GM12864 (cell line): ENCODE measurements around the gene GULP1.

Experiments used
- DNase-seq: peaks from one replicate; pipeline ENCODE4 v3.0.0-alpha.2; 2011; ENCODE audit warnings: low read depth
- H3K4me3 ChIP-seq: 2 replicates; pipeline ENCODE4 v1.5.1; 2011; ENCODE audit warnings: mild to moderate bottlenecking, low read depth, low read length, control low read depth
- CTCF ChIP-seq: IDR thresholded peaks from 2 replicates; pipeline ENCODE4 v1.5.1; 2011; ENCODE audit warnings: low read depth, mild to moderate bottlenecking, moderate library complexity, low read length, control low read depth, inconsistent platforms; ENCODE audit errors: missing control alignments

Gene GULP1

GRCh38 chr2:188414869-188415753, 123.4 kb downstream of the GULP1 start:
- DNase-seq: no peak
- no peak for TF ChIP-seq CTCF
- no peak overlapping the region for H3K4me3 ChIP-seq

- no peak for TF ChIP-seq CTCF
- H3K4me3 ChIP-seq: no peak overlapping the region
- DNase-seq: no peak
These were observed 124.0 kb downstream of the GULP1 start for GRCh38 chr2:188415754-188416083.

- no peak overlapping the region for H3K4me3 ChIP-seq
- no peak for TF ChIP-seq CTCF
- DNase-seq: no peak
These were observed 124.7 kb downstream of the GULP1 start for GRCh38 chr2:188416367-188416766.

GRCh38 chr2:188422726-188423125, 131.1 kb downstream of the GULP1 start:
- no peak overlapping the region for H3K4me3 ChIP-seq
- no peak for TF ChIP-seq CTCF
- no peak for DNase-seq

- no peak for DNase-seq
- no peak for TF ChIP-seq CTCF
These were observed 133.6 kb downstream of the GULP1 start for GRCh38 chr2:188425266-188425665.

GRCh38 chr2:188426121-188426520, 134.4 kb downstream of the GULP1 start:
- no peak overlapping the region for H3K4me3 ChIP-seq
- no peak for DNase-seq
- no peak for TF ChIP-seq CTCF

More at GRCh38 chr2:188425266-188425665, 133.6 kb downstream of the GULP1 start:
- H3K4me3 ChIP-seq: no peak overlapping the region

GRCh38 chr2:188430705-188431104, 139.0 kb downstream of the GULP1 start:
- no peak overlapping the region for H3K4me3 ChIP-seq
- TF ChIP-seq CTCF: no peak
- no peak for DNase-seq
